ENCODE results near the gene SGF29. TPM values are rescaled to one million over a fixed set of nuclear protein-coding genes. Genes with fewer than 3 reads are reported as not detected.

Gene SGF29
- polyA plus RNA-seq, 1 experiment: 1.7 TPM

GRCh38 chr16:28567292-28567691, 13.6 kb downstream of the SGF29 start:
- POLR2A ChIA-PET: no interaction called here
- H3K4me3 ChIP-seq (ENCODE audit: low read depth, low read length): no peak overlapping the region
- no peak overlapping the region for H3K27ac ChIP-seq (ENCODE audit: low read depth, low read length)
- DNase-seq (ENCODE audit: low read depth, low spot score): no peak
- no peaks in the 10 kb centered on the region for H3K27me3 ChIP-seq (ENCODE audit: control insufficient read depth, insufficient read depth, low read length)
- CTCF ChIA-PET: interaction anchor here (1.1 kb wide), 1 partner anchor 10 kb away, joined by 3 read pairs; no protein-coding TSS in a partner anchor
- H3K9me3 ChIP-seq (ENCODE audit: control insufficient read depth, insufficient read depth, low read length): peaks cover 12% of the 10 kb centered on the region
- TF ChIP-seq CTCF (IDR thresholded peaks at IDR 0.05; ENCODE audit: low read depth, low read length): no peak

- TF ChIP-seq CTCF (IDR thresholded peaks at IDR 0.05; ENCODE audit: low read depth, low read length): no peak
- H3K27ac ChIP-seq (ENCODE audit: low read depth, low read length): no peak overlapping the region
- POLR2A ChIA-PET: no interaction called here
- no peaks in the 10 kb centered on the region for H3K27me3 ChIP-seq (ENCODE audit: control insufficient read depth, insufficient read depth, low read length)
- H3K4me3 ChIP-seq (ENCODE audit: low read depth, low read length): no peak overlapping the region
- DNase-seq (ENCODE audit: low read depth, low spot score): peak; percentile 26
- CTCF ChIA-PET: no interaction called here
- peaks cover 12% of the 10 kb centered on the region for H3K9me3 ChIP-seq (ENCODE audit: control insufficient read depth, insufficient read depth, low read length)
Observed at GRCh38 chr16:28569021-28569420, 15.3 kb downstream of the SGF29 start.

GRCh38 chr16:28569968-28570752, 16.4 kb downstream of the SGF29 start:
- H3K27ac ChIP-seq (ENCODE audit: low read depth, low read length): no peak overlapping the region
- no peak overlapping the region for H3K4me3 ChIP-seq (ENCODE audit: low read depth, low read length)
- POLR2A ChIA-PET: no interaction called here
- H3K27me3 ChIP-seq (ENCODE audit: control insufficient read depth, insufficient read depth, low read length): no peaks in the 10 kb centered on the region
- H3K9me3 ChIP-seq (ENCODE audit: control insufficient read depth, insufficient read depth, low read length): peaks cover 12% of the 10 kb centered on the region
- no peak for DNase-seq (ENCODE audit: low read depth, low spot score)
- TF ChIP-seq CTCF (IDR thresholded peaks at IDR 0.05; ENCODE audit: low read depth, low read length): no peak
- CTCF ChIA-PET: no interaction called here

- H3K9me3 ChIP-seq (ENCODE audit: control insufficient read depth, insufficient read depth, low read length): peaks cover 4% of the 10 kb centered on the region; the same call in 1 of the 2 replicates
- POLR2A ChIA-PET: no interaction called here
- CTCF ChIA-PET: interaction anchor here (1.3 kb wide), 1 partner anchor 19 kb away, joined by 4 read pairs; the partner anchor contains the start of gene SGF29
- no peaks in the 10 kb centered on the region for H3K27me3 ChIP-seq (ENCODE audit: control insufficient read depth, insufficient read depth, low read length)
- no peak overlapping the region for H3K27ac ChIP-seq (ENCODE audit: low read depth, low read length)
- no peak for TF ChIP-seq CTCF (IDR thresholded peaks at IDR 0.05; ENCODE audit: low read depth, low read length)
- DNase-seq (ENCODE audit: low read depth, low spot score): no peak
- no peak overlapping the region for H3K4me3 ChIP-seq (ENCODE audit: low read depth, low read length)
Observed at GRCh38 chr16:28572696-28573510, 19.2 kb downstream of the SGF29 start.
